Esophagus muscularis mucosa (tissue), 4 donors: ENCODE measurements around the gene GAS6. TPM values are rescaled to one million over a fixed set of nuclear protein-coding genes. Genes with fewer than 3 reads are reported as not detected.
"Not testable (repeated sequence)": the region's sequence is repeated elsewhere in the genome, so short reads cannot be mapped to it uniquely, and the experiment has no call there.

Experiments used
- DNase-seq: peaks from one replicate; pipeline ENCODE4 v3.0.0-alpha.2; 2017; ENCODE audit errors: extremely low spot score
- H3K27ac ChIP-seq, 4 donors: fragments of 200-600 bp; sonication (generic); replicated peaks in 1 of 4; 1 replicate in 3 of 4; 2 replicates in 1 of 4; pipeline ENCODE4 v1.5.1; 2016 to 2019; ENCODE audit warnings: mild to moderate bottlenecking in 1 of 4
- H3K27me3 ChIP-seq, 4 donors: fragments of 200-600 bp; sonication (generic); one replicate each; pipeline versions ENCODE4 v1.5.1 to v1.6.0; 2016 to 2019
- H3K36me3 ChIP-seq, 4 donors: fragments of 200-600 bp; sonication (generic); one replicate each; pipeline ENCODE4 v1.5.1; 2016 to 2019
- H3K4me1 ChIP-seq, 4 donors: fragments of 200-600 bp; sonication (generic); one replicate each; pipeline ENCODE4 v1.5.1; 2016 to 2019
- H3K4me3 ChIP-seq, 4 donors: fragments of 200-600 bp; sonication (generic); 1 replicate in 2 of 4; 2 replicates in 2 of 4; pipeline ENCODE4 v1.5.1; 2016 to 2019; ENCODE audit warnings: mild to moderate bottlenecking in 4 of 4, moderate library complexity in 1 of 4
- H3K9me3 ChIP-seq, 4 donors: fragments of 200-600 bp; sonication (generic); 1 replicate in 3 of 4; 2 replicates in 1 of 4; pipeline ENCODE4 v1.5.1; 2016 to 2019
- EP300 ChIP-seq: sonication (generic); formaldehyde crosslinking; IDR thresholded peaks from one replicate; pipeline ENCODE4 v1.6.1; 2017; ENCODE audit warnings: antibody characterized with exemption
- POLR2A ChIP-seq: fragments of 450-650 bp; IDR thresholded peaks from one replicate; pipeline ENCODE4 v1.6.1; 2017; ENCODE audit warnings: antibody characterized with exemption, moderate library complexity, mild to moderate bottlenecking, low read depth
- POLR2AphosphoS5 ChIP-seq, 2 donors: sonication (generic); formaldehyde crosslinking; IDR thresholded peaks; one replicate each; pipeline ENCODE4 v1.6.1; 2017; ENCODE audit warnings: antibody characterized with exemption in 2 of 2
- WGBS: methylation state at CpG from one replicate; pipeline ENCODE4 v1.1.5; 2018; 5-methylcytosine and 5-hydroxymethylcytosine counted together
- intact Hi-C: fragments of 100-400 bp; cut with DNase I; formaldehyde crosslinking; loops from one replicate; pipeline ENCODE4 v1.15.1; 2023
- total RNA-seq, 4 donors: library from RNA; depleted of rRNA; stranded (reverse); fragments of >200 nt; gene quantifications; one replicate each; pipeline versions ENCODE4 v1.1.0 to v1.2.1, GENCODE V29; 2016
- TF ChIP-seq, protein P1 (sequence below), 3 experiments: fragments of 200-600 bp in 2 of 3; fragments of 450-650 bp in 1 of 3; sonication (generic) in 2 of 3; IDR thresholded peaks; one replicate each; pipeline ENCODE4 v1.5.1; 2017 to 2019; ENCODE audit warnings: antibody characterized with exemption in 3 of 3, mild to moderate bottlenecking in 2 of 3, moderate library complexity in 1 of 3

Gene GAS6
- total RNA-seq = 100 to 1,000 TPM; 241 to 459 (median 346) TPM

DNA sequence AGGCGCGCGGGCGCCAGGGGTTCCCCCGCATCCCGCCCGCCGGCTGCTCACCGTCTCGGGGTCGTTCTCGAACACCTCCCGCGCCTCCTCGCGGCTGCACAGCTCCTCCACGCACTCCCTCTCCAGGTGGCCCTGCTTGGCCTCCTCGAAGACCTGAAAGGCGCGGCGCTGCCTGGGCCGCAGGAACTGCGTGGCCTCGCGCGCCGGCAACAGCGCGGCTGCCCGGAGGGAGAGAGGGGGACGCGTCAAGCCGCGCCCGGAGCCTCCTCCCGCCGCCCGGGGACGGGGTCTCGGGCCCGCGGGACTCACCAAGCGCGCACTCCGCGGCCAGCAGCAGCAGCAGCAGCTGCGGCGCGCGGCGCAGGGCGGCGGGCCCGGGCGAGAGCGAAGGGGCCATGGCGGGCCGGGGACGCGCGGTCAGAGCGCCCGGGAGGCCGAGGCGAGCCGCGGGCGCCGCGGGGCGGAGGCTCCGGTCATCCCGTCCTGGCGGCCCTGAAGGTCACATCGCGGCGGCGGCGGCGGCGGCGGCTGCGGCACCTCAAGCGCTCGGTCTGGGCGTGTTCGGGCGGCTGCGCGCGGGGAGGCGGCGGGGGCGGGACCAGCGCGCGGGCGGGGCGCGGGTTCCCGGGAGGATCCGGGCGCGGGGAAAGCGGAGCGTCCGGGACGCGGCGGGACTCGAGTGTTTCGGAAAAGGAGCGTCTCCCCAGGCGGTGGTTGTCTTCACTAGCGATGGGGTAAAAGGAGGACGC, at the start of gene GAS6:
GAS6 (minus strand) TSS at position 553 of the 749 bp plus-strand sequence; CDS start at position 397, 156 bp downstream.
- Histone ChIP-seq H3K36me3 (peaks cover 0 to 8% (median 4%) of the 10 kb centered on the region in 4 donors), H3K4me1 (peaks cover 38 to 64% (median 51%) of the 10 kb centered on the region in 4 donors), H3K27me3 (no peaks in the 10 kb centered on the region), H3K9me3 (no peaks in the 10 kb centered on the region), H3K27ac (peak within 1 kb of the TSS; percentile 96 to 99 (median 98)), H3K4me3 (peak within 1 kb of the TSS; percentile 84 to 94 (median 90))
- intact Hi-C loops = loop anchor here (2.0 kb wide), 2 partner anchors 41 to 43 kb away; no protein-coding TSS in a partner anchor
- WGBS = 0% methylated on average over 47 of the region's 116 CpGs
- DNase-seq = no peak
- TF ChIP-seq POLR2AphosphoS5 (IDR thresholded peaks at IDR 0.05) = peak; percentile 36 to 75
- no peak for TF ChIP-seq EP300
- no peak for TF ChIP-seq POLR2A
- TF ChIP-seq, protein P1, sequence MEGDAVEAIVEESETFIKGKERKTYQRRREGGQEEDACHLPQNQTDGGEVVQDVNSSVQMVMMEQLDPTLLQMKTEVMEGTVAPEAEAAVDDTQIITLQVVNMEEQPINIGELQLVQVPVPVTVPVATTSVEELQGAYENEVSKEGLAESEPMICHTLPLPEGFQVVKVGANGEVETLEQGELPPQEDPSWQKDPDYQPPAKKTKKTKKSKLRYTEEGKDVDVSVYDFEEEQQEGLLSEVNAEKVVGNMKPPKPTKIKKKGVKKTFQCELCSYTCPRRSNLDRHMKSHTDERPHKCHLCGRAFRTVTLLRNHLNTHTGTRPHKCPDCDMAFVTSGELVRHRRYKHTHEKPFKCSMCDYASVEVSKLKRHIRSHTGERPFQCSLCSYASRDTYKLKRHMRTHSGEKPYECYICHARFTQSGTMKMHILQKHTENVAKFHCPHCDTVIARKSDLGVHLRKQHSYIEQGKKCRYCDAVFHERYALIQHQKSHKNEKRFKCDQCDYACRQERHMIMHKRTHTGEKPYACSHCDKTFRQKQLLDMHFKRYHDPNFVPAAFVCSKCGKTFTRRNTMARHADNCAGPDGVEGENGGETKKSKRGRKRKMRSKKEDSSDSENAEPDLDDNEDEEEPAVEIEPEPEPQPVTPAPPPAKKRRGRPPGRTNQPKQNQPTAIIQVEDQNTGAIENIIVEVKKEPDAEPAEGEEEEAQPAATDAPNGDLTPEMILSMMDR (IDR thresholded peaks at IDR 0.05) = peak in 2 of 3 experiments; percentile 22 to 23

DNA sequence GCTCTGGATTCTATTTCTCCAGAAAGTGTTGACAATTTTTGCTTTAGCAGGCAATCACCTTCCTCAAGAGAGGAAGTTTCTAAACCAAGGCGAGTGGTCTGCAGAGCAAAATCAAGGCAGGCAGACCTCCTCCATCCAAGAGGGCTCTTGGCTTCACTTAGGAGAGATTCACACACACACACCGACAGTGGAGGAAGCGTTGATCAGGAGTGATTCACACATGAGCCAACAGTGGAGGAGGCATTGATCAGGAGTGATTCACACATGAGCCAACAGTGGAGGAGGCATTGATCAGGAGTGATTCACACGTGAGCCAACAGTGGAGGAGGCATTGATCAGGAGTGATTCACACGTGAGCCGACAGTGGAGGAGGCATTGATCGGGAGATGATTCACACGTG, 49.5 kb upstream of the GAS6 start:
- H3K36me3 ChIP-seq, H3K27me3 ChIP-seq, intact Hi-C loops, DNase-seq, H3K4me3 ChIP-seq, H3K9me3 ChIP-seq, H3K27ac ChIP-seq: not testable (repeated sequence)
- 68% methylated on average over 8 of the region's 8 CpGs for WGBS
- peaks cover 0 to 22% (median 16%) of the 10 kb centered on the region in 4 donors for H3K4me1 ChIP-seq

DNA sequence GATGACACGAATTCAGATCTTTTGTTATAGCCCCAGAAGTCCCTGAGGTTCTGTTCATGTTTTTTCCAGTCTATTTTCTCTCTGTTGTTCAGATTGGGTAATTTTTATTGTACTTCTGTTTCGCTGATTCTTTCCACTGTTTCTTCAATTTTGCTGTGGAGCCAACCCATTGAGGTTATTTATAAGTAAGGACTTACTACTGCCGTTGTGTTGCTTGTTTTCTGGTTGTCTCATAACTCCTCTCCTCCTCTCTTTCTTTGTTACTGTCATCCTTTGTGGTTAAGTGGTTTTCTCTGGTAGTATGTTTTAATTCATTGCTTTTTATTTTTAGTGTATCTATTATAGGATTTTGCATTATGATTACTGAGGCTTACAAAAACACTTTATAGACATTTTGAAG, 48.7 kb upstream of the GAS6 start:
- intact Hi-C loops = no loop called here
- TF ChIP-seq POLR2A (no peak), EP300 (no peak), POLR2AphosphoS5 (IDR thresholded peaks at IDR 0.05) (no peak)
- TF ChIP-seq, protein P1 (IDR thresholded peaks at IDR 0.05) = no peak

DNA sequence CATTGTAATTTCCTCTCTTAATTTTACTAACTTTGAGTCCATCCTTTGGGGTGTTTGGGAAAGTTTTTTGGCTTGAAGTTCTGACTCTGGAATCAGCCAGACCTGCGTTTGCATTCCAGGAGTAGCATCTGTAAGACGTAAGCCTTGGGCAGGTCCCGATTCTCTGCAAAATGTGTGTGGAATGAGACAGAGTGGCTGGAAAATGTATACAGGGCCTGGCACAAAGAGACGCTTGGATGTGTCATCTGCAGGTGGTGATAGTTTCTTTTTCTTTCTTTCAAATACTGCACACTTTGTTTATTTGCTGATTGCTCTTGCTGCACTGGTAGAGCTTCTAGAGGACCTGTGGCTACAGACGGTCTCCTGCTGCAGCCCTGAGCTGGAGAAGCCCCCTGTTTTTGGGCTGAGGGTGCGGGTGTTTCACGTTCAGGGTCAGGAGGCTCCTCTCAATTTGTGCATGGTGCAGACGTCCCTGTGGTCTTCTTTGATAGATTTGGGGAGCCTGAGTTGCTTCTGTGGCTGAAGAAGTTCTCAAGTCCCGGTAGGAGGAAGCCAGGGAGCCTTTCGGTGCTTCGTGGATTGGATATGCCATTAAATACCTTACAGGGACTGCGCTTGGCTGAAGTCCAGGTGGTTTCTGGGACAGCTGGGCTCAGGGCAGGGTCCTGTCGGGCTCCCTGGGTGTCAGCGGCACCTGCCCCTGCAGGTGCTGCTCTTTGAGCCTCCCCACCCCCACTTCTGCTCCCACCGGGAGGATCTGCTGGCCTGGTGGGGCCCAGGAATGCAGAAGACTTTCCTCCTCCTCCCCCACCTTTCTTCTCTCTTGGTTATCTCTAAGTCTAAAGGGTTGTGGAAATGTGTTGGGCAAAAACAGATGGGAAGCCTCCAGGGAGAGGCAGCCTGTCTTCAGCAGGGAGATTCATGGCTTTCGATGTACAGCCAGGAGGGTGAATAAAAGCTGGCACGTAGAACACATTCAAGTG, 44.0 kb upstream of the GAS6 start:
- intact Hi-C loops = no loop called here
- Histone ChIP-seq H3K36me3 (no peaks in the 10 kb centered on the region), H3K4me3 (no peak overlapping the region), H3K27ac (peak overlapping the region; percentile 81 to 89 (median 87)), H3K27me3 (no peaks in the 10 kb centered on the region), H3K4me1 (peaks cover 9 to 48% (median 45%) of the 10 kb centered on the region in 4 donors), H3K9me3 (no peaks in the 10 kb centered on the region)
- 26% methylated on average over 17 of the region's 17 CpGs for WGBS
- TF ChIP-seq EP300 (no peak), POLR2AphosphoS5 (IDR thresholded peaks at IDR 0.05) (peak in 1 of 2 donors; percentile 48), POLR2A (no peak)
- TF ChIP-seq, protein P1 (IDR thresholded peaks at IDR 0.05) = no peak
- DNase-seq = peak; percentile 70

More for the DNA sequence above, 48.7 kb upstream of the GAS6 start:
- H3K4me1 ChIP-seq = peaks cover 0 to 26% (median 22%) of the 10 kb centered on the region in 4 donors
- H3K36me3 ChIP-seq = no peaks in the 10 kb centered on the region
- H3K27ac ChIP-seq = no peak overlapping the region
- WGBS = 83% methylated on average over 3 of the region's 3 CpGs
- H3K9me3 ChIP-seq = no peaks in the 10 kb centered on the region
- H3K27me3 ChIP-seq = peaks cover 0 to 6% (median 0%) of the 10 kb centered on the region in 4 donors
- DNase-seq = no peak
- H3K4me3 ChIP-seq = no peak overlapping the region
